Renal cortical epithelial cell (primary cell): ENCODE results near the gene NUP43. TPM values are rescaled to one million over a fixed set of nuclear protein-coding genes. Genes with fewer than 3 reads are reported as not detected.
"Not testable (repeated sequence)": the region's sequence is repeated elsewhere in the genome, so short reads cannot be mapped to it uniquely, and the experiment has no call there.

Source experiments
- DNase-seq: peaks from one replicate; pipeline ENCODE4 v3.0.0-alpha.2; 2011; ENCODE audit warnings: low read depth
- total RNA-seq: library from RNA; depleted of rRNA; stranded (reverse); fragments of >200 nt; gene quantifications from 2 replicates; pipeline ENCODE4 v1.2.3, GENCODE V29; 2014

NUP43 gene
- total RNA-seq, 1 donor from 2014 or later: 29.3 TPM

DNA sequence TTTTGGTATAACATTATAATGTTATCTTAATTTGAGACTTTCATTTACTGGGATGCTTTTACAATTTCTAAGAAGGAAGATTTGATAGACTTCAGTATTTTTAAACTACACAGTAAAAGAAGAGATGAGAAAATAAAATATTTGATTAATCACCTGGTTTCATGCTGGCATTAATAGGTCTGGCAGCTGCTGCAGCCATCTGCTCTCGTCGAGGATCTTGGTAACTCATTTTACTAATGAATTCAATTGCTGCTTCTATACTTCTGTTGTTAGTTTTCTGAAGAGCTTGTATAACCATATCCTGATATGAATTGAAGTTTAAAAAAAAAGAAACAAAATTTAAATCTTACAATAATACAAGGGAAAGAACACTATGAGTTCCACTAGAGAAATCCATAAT is 51.4 kb downstream of the NUP43 start:
- DNase-seq: no peak

DNA sequence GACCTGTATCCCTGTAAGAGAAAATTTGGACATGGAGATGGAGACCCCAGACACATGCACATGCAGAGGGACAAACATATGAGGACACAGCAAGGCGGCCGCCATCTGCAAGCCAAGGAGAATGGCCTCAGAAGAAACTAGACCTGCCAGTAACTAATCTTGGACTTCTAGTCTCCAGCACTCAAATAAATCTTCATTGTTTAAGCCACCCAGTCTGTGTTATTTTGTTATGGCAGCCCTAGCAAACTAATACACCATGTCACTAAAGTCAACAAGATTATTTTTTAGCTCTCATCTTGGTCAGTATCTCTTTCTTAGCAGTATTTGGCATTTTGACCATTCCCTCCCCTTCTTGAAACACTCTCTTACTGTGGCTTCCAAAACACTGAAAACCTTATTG is 55.1 kb downstream of the NUP43 start:
- DNase-seq: no peak

DNA sequence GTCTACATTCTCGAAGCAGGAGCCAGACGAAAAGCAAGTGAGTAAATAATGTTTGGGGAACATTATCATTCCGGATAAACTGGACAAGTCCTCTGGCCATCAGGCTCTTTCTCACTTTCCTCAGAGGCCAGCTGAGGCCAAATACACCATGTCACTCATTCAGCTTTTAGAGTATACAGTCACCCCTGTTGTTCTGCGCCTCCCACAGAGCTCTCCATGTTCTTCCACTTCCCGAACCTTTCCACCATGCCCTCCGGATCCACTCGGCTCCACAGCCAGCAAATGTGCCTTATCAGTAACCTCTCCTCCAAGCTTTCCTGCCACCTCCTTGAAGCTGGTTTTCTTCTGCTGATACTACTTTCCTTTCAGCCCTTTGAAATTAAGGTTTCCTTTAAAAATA is 60.1 kb downstream of the NUP43 start:
- no peak for DNase-seq

GRCh38 chr6:149683256-149683859 is 63.0 kb downstream of the NUP43 start:
- peak; percentile 83 for DNase-seq

DNA sequence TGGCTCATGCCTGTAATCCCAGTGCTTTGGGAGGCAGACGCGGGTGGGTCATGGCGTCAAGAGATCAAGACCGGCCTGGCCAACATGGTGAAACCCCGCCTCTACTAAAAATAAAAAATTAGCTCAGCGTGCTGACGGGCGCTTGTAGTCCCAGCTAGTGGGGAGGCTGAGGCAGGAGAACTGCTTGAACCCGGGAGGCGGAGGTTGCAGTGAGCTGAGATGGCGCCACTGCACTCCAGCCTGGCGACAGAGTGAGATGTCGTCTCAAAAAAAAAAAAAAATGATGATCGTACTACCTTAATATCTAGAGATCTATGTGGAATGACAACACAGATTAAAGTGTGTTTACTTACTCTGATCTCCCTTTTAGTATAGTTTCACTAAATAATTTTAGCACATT is 64.5 kb downstream of the NUP43 start:
- DNase-seq: not testable (repeated sequence)

GRCh38 chr6:149681209-149681608 is 65.1 kb downstream of the NUP43 start:
- DNase-seq: no peak

- no peak for DNase-seq
These were observed 65.8 kb downstream of the NUP43 start for GRCh38 chr6:149680503-149680902.

Other genes starting within 250 kb of the NUP43 start
- gene PPIL4, start 200.5 kb downstream of the NUP43 start, total RNA-seq: 38.7 and 59.0 TPM in 2 replicates
- 70.5 and 91.2 TPM in 2 replicates for gene GINM1, start 180.2 kb downstream of the NUP43 start, total RNA-seq
- 29.5 and 36.8 TPM in 2 replicates for gene KATNA1, start 97.8 kb downstream of the NUP43 start, total RNA-seq
- gene LATS1, start 28.4 kb downstream of the NUP43 start, total RNA-seq: 6.4 and 19.7 TPM in 2 replicates
- 157 and 184 TPM in 2 replicates for gene PCMT1, start 3.2 kb upstream of the NUP43 start, total RNA-seq
- gene LRP11, start 117.8 kb upstream of the NUP43 start, total RNA-seq: 21.5 and 34.4 TPM in 2 replicates
- gene RAET1E, start 151.6 kb upstream of the NUP43 start, total RNA-seq: not detected in 2 replicates
- gene RAET1G, start 176.6 kb upstream of the NUP43 start, total RNA-seq: 0.15 TPM in 1 of 2 replicates, not detected in the other
- gene ULBP2, start 195.5 kb upstream of the NUP43 start, total RNA-seq: 8.2 and 14.4 TPM in 2 replicates
- 0.17 and 0.20 TPM in 2 replicates for gene ULBP1, start 217.4 kb upstream of the NUP43 start, total RNA-seq